AG04450 (cell line): Measurements from ENCODE around the gene ALG12. TPM values are rescaled to one million over a fixed set of nuclear protein-coding genes. Genes with fewer than 3 reads are reported as not detected.

ENCODE experiments used
- CTCF ChIA-PET: fragments of 300-600, 350-600 bp; formaldehyde crosslinking; extraction: SDS; loops from one replicate; lab custom pipeline; 2022; ENCODE audit warnings: antibody characterized with exemption, inconsistent platforms; lab: Charles Lee
- POLR2A ChIA-PET: fragments of 350-600 bp; formaldehyde crosslinking; extraction: SDS; loops from one replicate; lab custom pipeline; 2021; ENCODE audit warnings: antibody characterized with exemption, inconsistent platforms; lab: Yijun Ruan, JAX
- DNase-seq: peaks from one replicate; pipeline ENCODE4 v3.0.0-alpha.2; 2011; ENCODE audit warnings: low read depth, low spot score
- H3K27ac ChIP-seq: one replicate; pipeline ENCODE4 v1.5.1; 2012; ENCODE audit warnings: low read depth, low read length, control low read depth
- H3K27me3 ChIP-seq: one replicate; pipeline ENCODE4 v1.6.0; 2012; ENCODE audit warnings: low read length; ENCODE audit not compliant: control insufficient read depth, insufficient read depth
- H3K4me3 ChIP-seq: 2 replicates; pipeline ENCODE4 v1.5.1; 2011; ENCODE audit warnings: mild to moderate bottlenecking, low read depth, low read length, control low read depth
- H3K9me3 ChIP-seq: 2 replicates; pipeline ENCODE4 v1.5.1; 2012; ENCODE audit warnings: low read length; ENCODE audit not compliant: control insufficient read depth, insufficient read depth
- polyA plus RNA-seq: library from polyadenylated mRNA; depleted of rRNA; stranded (reverse); fragments of >200 nt; gene quantifications from 2 replicates; pipeline ENCODE4 v1.2.3, GENCODE V29; 2011
- TF ChIP-seq, protein P1 (sequence below): IDR thresholded peaks from 2 replicates; pipeline ENCODE4 v1.5.1; 2011; ENCODE audit warnings: low read depth, low read length, control low read depth, inconsistent platforms

The ALG12 gene
- polyA plus RNA-seq, 1 experiment = 5.6 TPM

DNA sequence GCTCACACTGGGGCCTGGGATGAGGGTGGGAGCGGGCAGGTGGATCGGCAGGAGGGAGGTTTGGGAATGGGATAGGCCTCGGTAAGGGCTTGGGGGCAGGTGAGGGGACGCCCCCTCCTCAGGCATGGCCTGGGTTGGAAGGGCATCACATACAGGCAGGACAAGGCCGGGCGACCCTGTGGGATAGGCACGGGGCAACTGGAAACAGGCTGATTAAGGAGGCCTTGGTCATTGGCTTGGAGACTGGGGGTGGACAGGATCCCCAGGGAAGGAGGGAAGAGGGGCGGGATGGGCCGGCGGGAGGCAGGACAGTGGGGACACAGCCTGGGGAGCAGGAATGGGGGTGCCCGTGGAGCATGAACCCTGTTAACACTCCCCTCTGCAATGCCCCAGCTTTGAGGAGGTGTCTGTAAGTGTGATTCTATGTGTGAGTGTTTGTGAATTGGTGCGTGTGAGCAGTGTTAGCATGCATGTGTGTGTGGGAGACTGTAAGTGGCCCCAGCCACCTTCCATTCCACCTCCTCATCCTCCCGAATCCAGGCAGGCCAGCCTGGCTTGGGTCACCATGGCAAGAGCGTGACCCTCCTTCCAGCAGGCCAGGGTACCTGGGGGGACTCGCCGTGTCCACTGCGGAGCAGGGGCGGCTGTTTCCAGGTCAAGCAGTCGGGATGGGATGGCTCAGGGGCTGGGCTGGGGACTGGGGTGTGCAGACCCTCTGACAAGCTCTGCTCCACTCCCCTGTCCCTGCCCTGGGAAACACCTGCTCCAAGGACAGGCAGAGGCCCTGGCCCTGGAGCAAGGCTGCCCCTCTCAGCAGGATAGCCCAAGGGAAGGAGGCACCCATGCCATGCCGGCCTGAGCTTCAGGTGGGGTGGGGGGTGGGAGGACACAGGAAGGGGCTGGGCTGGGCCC is 38.9 kb upstream of the ALG12 start:
- CTCF ChIA-PET = no interaction called here
- Histone ChIP-seq H3K9me3 (no peaks in the 10 kb centered on the region; the same call in 1 of the 2 replicates), H3K27ac (no peak overlapping the region), H3K27me3 (no peaks in the 10 kb centered on the region), H3K4me3 (no peak overlapping the region)
- POLR2A ChIA-PET = no interaction called here
- TF ChIP-seq, protein P1, sequence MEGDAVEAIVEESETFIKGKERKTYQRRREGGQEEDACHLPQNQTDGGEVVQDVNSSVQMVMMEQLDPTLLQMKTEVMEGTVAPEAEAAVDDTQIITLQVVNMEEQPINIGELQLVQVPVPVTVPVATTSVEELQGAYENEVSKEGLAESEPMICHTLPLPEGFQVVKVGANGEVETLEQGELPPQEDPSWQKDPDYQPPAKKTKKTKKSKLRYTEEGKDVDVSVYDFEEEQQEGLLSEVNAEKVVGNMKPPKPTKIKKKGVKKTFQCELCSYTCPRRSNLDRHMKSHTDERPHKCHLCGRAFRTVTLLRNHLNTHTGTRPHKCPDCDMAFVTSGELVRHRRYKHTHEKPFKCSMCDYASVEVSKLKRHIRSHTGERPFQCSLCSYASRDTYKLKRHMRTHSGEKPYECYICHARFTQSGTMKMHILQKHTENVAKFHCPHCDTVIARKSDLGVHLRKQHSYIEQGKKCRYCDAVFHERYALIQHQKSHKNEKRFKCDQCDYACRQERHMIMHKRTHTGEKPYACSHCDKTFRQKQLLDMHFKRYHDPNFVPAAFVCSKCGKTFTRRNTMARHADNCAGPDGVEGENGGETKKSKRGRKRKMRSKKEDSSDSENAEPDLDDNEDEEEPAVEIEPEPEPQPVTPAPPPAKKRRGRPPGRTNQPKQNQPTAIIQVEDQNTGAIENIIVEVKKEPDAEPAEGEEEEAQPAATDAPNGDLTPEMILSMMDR = no peak
- no peak for DNase-seq

DNA sequence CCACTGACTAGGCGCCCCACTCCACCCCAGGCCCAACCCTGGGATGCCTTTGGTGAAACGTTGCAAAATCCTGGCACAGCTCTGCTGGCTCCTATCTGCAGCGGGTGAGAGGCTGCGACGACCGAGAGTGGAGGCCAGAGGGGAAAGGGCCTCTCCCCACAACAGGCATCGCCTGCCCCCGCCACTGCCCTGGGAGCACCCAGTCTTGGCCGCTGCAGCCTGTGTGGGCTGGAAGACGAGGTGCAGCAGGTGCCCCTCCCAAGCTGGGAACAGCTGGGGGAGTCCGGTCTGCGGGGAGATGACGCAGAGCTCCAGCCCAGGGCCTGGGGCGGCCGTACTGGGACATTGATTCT is 38.2 kb upstream of the ALG12 start:
- DNase-seq = no peak
- H3K9me3 ChIP-seq = no peaks in the 10 kb centered on the region; the same call in 1 of the 2 replicates
- no peak overlapping the region for H3K4me3 ChIP-seq
- no peak overlapping the region for H3K27ac ChIP-seq
- no peaks in the 10 kb centered on the region for H3K27me3 ChIP-seq
- TF ChIP-seq, protein P1 = no peak
- POLR2A ChIA-PET = no interaction called here
- CTCF ChIA-PET = no interaction called here

DNA sequence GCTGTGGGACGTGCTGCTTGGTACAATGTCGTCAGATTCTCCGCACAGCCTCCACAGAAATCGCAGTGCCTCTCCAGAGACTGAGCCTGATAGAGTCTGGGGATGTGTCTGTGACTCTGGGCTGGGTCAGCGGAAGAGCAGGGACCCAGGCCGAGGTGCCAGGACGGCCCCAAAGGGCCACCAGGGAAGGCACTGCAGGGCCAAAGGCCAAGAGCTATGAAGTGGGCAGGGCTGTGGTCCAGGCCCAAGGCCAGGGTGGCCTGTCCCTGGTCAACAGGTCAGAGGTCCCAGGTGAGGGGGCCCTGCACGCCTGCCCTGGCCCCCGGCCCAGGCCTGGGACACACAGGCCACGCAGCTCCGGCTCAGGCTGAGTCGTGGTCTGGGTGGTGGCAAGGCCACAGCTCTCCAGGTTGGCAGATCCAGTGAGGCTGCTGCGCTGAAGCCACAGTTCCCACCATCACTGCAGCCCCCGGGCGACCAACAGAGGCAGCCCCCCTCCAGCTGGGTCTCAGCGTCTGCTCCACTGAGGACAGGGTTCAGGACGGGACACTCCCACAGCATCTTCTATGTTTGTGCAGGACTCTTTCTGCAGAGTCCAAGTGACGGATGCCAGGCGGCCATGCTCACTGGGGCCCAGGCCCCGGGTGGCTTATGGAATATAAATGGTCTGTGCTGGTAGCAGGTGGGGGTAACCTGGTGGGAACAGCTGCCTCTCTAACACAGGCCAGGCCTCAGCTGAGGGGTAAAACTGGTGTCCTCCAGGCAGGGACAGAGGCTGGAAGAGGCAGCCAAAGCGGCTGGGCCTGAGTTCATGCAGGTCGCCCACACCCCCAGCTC is 37.6 kb upstream of the ALG12 start:
- TF ChIP-seq, protein P1 = no peak
- DNase-seq = no peak
- Histone ChIP-seq H3K4me3 (no peak overlapping the region), H3K27ac (no peak overlapping the region), H3K9me3 (no peaks in the 10 kb centered on the region; the same call in 1 of the 2 replicates), H3K27me3 (no peaks in the 10 kb centered on the region)
- POLR2A ChIA-PET = no interaction called here
- CTCF ChIA-PET = no interaction called here

DNA sequence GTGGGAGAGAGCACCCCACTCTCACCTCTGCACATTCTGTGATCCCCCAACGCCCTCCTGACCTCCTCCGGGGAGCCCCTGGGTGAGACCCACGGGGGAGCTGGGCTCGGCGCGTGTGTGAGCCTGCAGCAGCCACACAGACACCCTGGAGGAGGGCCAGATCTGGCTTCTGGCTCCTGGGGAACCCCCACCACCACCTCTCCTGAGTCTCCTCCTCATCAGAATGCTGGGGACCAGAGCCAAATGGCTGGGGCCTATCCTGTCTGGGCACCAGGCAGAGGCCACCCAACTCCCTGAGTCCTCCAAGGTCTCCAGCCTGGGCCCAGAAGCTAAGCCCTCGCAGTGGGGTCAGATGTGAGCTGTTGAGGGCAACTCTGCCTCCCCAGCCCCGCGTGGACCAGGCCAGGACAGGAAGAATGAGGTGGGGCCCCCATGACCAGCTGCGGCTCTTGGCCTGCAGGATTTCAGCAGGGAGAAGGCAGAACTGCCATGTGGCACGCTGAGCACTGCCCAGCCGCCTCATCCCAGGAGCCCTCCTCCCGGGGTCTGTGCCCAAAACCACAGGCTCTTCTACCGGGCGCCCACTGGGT is 36.8 kb upstream of the ALG12 start:
- CTCF ChIA-PET = no interaction called here
- H3K9me3 ChIP-seq = no peaks in the 10 kb centered on the region; the same call in 1 of the 2 replicates
- POLR2A ChIA-PET = no interaction called here
- no peak overlapping the region for H3K4me3 ChIP-seq
- H3K27me3 ChIP-seq = no peaks in the 10 kb centered on the region
- no peak for DNase-seq
- H3K27ac ChIP-seq = no peak overlapping the region
- TF ChIP-seq, protein P1 = no peak
